KOPT-K1 (cell line): ENCODE results near the gene SFMBT1.

Experiments used
- H3K27ac ChIP-seq: fragments of 200-600 bp; sonication (generic); 2 replicates; pipeline ENCODE4 v1.5.1; 2016; ENCODE audit warnings: antibody characterized with exemption, mild to moderate bottlenecking, low read depth, low read length; ENCODE audit not compliant: poor library complexity, severe bottlenecking
- H3K36me3 ChIP-seq: fragments of 200-600 bp; sonication (generic); 2 replicates; pipeline ENCODE4 v1.5.1; 2017; ENCODE audit warnings: antibody characterized with exemption, mild to moderate bottlenecking, low read length, moderate library complexity; ENCODE audit not compliant: insufficient read depth
- H3K9me3 ChIP-seq: fragments of 200-600 bp; sonication (generic); 2 replicates; pipeline ENCODE4 v1.5.1; 2017; ENCODE audit warnings: antibody characterized with exemption, low read length, mild to moderate bottlenecking; ENCODE audit not compliant: insufficient read depth, poor library complexity, severe bottlenecking

SFMBT1 gene

GRCh38 chr3:53045518-53046170 lies at the start of gene SFMBT1:
SFMBT1 (minus strand) TSS chr3:53046073; CDS start chr3:52969128, 76,945 bp downstream.
- Histone ChIP-seq H3K9me3 (no peaks in the 10 kb centered on the region), H3K36me3 (no peaks in the 10 kb centered on the region), H3K27ac (peak within 1 kb of the TSS; percentile 88)

- H3K27ac ChIP-seq: no peak overlapping the region
- H3K36me3 ChIP-seq: peaks cover 74% of the 10 kb centered on the region
- H3K9me3 ChIP-seq: no peaks in the 10 kb centered on the region
These were observed 47.1 kb upstream of the SFMBT1 start for GRCh38 chr3:53092942-53093341.

GRCh38 chr3:53092216-53092615 lies 46.3 kb upstream of the SFMBT1 start:
- Histone ChIP-seq H3K27ac (peak overlapping the region; percentile 0), H3K36me3 (peaks cover 78% of the 10 kb centered on the region), H3K9me3 (no peaks in the 10 kb centered on the region)

- Histone ChIP-seq H3K36me3 (peaks cover 78% of the 10 kb centered on the region), H3K9me3 (no peaks in the 10 kb centered on the region), H3K27ac (no peak overlapping the region)
These were observed 45.1 kb upstream of the SFMBT1 start for GRCh38 chr3:53091011-53091410.

- no peaks in the 10 kb centered on the region for H3K9me3 ChIP-seq
- no peak overlapping the region for H3K27ac ChIP-seq
- peaks cover 63% of the 10 kb centered on the region for H3K36me3 ChIP-seq
These were observed 43.6 kb upstream of the SFMBT1 start for GRCh38 chr3:53089511-53089910.

GRCh38 chr3:53085476-53085875 lies 39.6 kb upstream of the SFMBT1 start:
- Histone ChIP-seq H3K9me3 (no peaks in the 10 kb centered on the region), H3K27ac (peak overlapping the region; percentile 67), H3K36me3 (peaks cover 23% of the 10 kb centered on the region)

- peaks cover 13% of the 10 kb centered on the region for H3K36me3 ChIP-seq
- H3K27ac ChIP-seq: peak overlapping the region; percentile 67
These were observed 38.6 kb upstream of the SFMBT1 start for GRCh38 chr3:53084310-53085001.

GRCh38 chr3:53083949-53084309 lies 38.1 kb upstream of the SFMBT1 start:
- peak overlapping the region; percentile 67 for H3K27ac ChIP-seq
- no peaks in the 10 kb centered on the region for H3K9me3 ChIP-seq
- H3K36me3 ChIP-seq: peaks cover 8% of the 10 kb centered on the region; the same call in 1 of the 2 replicates

More at GRCh38 chr3:53084310-53085001, 38.6 kb upstream of the SFMBT1 start:
- no peaks in the 10 kb centered on the region for H3K9me3 ChIP-seq

- Histone ChIP-seq H3K9me3 (no peaks in the 10 kb centered on the region), H3K36me3 (peaks cover 6% of the 10 kb centered on the region; the same call in 1 of the 2 replicates), H3K27ac (peak overlapping the region; percentile 67)
These were observed 37.6 kb upstream of the SFMBT1 start for GRCh38 chr3:53083521-53083920.

GRCh38 chr3:53082736-53083135 lies 36.9 kb upstream of the SFMBT1 start:
- H3K9me3 ChIP-seq: no peaks in the 10 kb centered on the region
- H3K36me3 ChIP-seq: peaks cover 6% of the 10 kb centered on the region; the same call in 1 of the 2 replicates
- no peak overlapping the region for H3K27ac ChIP-seq

GRCh38 chr3:53081318-53081717 lies 35.4 kb upstream of the SFMBT1 start:
- Histone ChIP-seq H3K27ac (no peak overlapping the region), H3K36me3 (no peaks in the 10 kb centered on the region; the same call in 1 of the 2 replicates), H3K9me3 (no peaks in the 10 kb centered on the region)

GRCh38 chr3:53080612-53081205 lies 34.8 kb upstream of the SFMBT1 start:
- Histone ChIP-seq H3K27ac (no peak overlapping the region), H3K36me3 (no peaks in the 10 kb centered on the region; the same call in 1 of the 2 replicates), H3K9me3 (no peaks in the 10 kb centered on the region)

- no peak overlapping the region for H3K27ac ChIP-seq
- no peaks in the 10 kb centered on the region for H3K9me3 ChIP-seq
- no peaks in the 10 kb centered on the region for H3K36me3 ChIP-seq
These were observed 34.1 kb upstream of the SFMBT1 start for GRCh38 chr3:53079791-53080555.

GRCh38 chr3:53079147-53079546 lies 33.3 kb upstream of the SFMBT1 start:
- H3K27ac ChIP-seq: no peak overlapping the region
- H3K36me3 ChIP-seq: no peaks in the 10 kb centered on the region
- no peaks in the 10 kb centered on the region for H3K9me3 ChIP-seq

GRCh38 chr3:53078656-53079055 lies 32.8 kb upstream of the SFMBT1 start:
- Histone ChIP-seq H3K36me3 (no peaks in the 10 kb centered on the region), H3K9me3 (no peaks in the 10 kb centered on the region), H3K27ac (no peak overlapping the region)
